GM13976 (cell line): Measurements from ENCODE around the gene TNFSF11.

Source experiments
- DNase-seq: peaks from one replicate; pipeline ENCODE4 v3.0.0; 2012; ENCODE audit warnings: low spot score
- CTCF ChIP-seq: IDR thresholded peaks from 2 replicates; pipeline ENCODE4 v1.5.1; 2012; ENCODE audit warnings: borderline replicate concordance, mild to moderate bottlenecking; ENCODE audit not compliant: insufficient read depth; ENCODE audit errors: extremely low read depth, missing control alignments, control extremely low read depth
- in situ Hi-C: fragments of 300-500 bp; cut with MboI; formaldehyde crosslinking; loops from one replicate; pipeline ENCODE4 v1.12.0; 2022; ENCODE audit warnings: low sequenced_read_pairs, mixed read lengths, inconsistent platforms; ENCODE audit not compliant: unreplicated experiment

The TNFSF11 gene

DNA sequence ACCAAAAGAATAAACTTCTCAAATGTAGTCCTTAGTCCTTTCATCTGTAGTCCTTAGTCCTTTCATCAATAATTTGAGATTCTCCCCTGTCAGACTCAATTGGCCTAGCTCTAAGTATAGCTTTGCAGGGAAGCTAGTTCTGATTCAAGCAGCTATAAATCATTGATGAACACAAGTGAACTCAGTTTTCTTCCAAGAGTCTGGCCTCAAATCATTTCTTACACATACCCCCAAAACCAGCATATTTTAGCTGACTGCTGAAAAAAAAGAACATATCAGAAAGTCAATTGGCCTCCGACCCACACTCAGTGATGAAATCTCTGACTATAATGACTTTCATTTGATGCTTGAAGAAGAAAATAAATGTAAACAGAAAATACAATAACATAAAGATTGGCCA, 64.9 kb downstream of the TNFSF11 start:
- DNase-seq = no peak
- in situ Hi-C loops = loop anchor here (25.0 kb wide), 1 partner anchor 1173 kb away; no protein-coding TSS in a partner anchor
- TF ChIP-seq CTCF = no peak

- in situ Hi-C loops = loop anchor here (25.0 kb wide), 1 partner anchor 1169 kb away; no protein-coding TSS in a partner anchor
- DNase-seq = no peak
- TF ChIP-seq CTCF = no peak
These were observed 69.1 kb downstream of the TNFSF11 start for GRCh38 chr13:42643076-42643475.

- TF ChIP-seq CTCF = no peak
- no peak for DNase-seq
- in situ Hi-C loops = loop anchor here (25.0 kb wide), 1 partner anchor 1167 kb away; no protein-coding TSS in a partner anchor
These were observed 70.9 kb downstream of the TNFSF11 start for GRCh38 chr13:42644841-42645240.

DNA sequence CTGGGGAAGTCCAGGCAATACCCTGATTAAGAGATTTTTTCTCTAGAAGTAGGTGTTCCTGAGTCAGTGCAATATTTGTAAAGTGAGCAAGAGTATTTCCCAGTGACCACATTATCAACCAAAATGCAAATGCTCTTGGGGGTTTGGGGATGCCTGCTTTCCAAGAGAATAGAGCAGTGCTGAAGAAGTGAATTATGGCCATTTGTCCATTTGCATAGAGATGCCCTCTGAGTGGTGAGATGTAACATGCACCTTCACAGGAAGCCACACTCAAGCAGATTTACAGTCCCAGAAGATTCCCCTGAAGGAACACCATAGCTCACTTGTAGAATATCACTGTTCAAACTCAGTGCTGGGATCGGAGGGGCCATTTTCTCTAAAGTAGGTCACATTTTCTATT, 71.8 kb downstream of the TNFSF11 start:
- TF ChIP-seq CTCF = no peak
- in situ Hi-C loops = loop anchor here (25.0 kb wide), 1 partner anchor 1167 kb away; no protein-coding TSS in a partner anchor
- no peak for DNase-seq

DNA sequence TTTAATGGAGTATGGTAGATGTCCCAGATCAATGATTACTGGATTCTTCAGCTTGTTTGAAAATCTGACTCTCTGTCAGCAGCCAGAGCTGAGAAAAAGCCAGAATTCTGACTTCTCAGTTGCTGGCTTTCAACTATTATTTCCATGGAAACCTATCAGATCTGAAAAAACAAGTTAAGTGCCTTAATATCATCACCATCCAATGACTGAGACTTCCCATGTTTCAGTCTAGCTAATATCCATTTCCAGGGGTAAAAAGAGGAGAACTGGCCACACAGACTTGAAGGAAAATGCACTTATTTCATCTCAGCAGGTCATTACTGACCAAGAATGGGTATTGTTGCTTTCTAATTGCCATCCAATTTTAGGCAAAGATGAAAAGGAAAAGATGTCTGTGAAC, 75.2 kb downstream of the TNFSF11 start:
- in situ Hi-C loops = loop anchor here (25.0 kb wide), 1 partner anchor 1163 kb away; no protein-coding TSS in a partner anchor
- no peak for DNase-seq
- TF ChIP-seq CTCF = no peak

DNA sequence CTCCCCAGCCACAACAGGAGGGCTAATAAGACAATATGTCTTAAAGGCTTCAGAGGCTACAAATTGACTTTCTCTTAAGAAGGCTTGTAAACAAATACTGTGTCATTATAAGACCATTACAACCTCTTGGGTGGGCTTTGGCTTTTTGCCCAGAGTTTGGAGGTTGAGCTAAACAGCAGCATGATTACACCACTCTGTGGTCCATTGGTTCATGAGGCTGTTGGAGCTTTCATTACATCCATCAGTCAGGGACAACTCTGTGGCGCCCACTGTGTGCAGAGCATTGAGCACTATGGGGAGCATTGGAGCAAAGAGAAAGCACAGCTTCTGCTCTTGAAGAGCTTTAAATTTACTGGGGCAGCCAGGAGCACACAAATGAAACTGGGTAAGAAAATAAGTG, 75.9 kb downstream of the TNFSF11 start:
- in situ Hi-C loops = loop anchor here (25.0 kb wide), 1 partner anchor 1162 kb away; no protein-coding TSS in a partner anchor

More for the DNA sequence above, 75.9 kb downstream of the TNFSF11 start:
- DNase-seq = no peak
- TF ChIP-seq CTCF = no peak
